ENCODE results near the gene ARFGEF2.
"Not testable (repeated sequence)": the region's sequence is repeated elsewhere in the genome, so short reads cannot be mapped to it uniquely, and the experiment has no call there.

Gene ARFGEF2

GRCh38 chr20:48921168-48921882 lies at the start of gene ARFGEF2:
ARFGEF2 (plus strand) TSS chr20:48921711; CDS start chr20:48921890, 179 bp downstream.
- peak; percentile 86 to 93 for DNase-seq

GRCh38 chr20:48875233-48875913 lies 46.1 kb upstream of the ARFGEF2 start:
- DNase-seq, result peak; percentile 50 to 81

- DNase-seq, result peak; percentile 60 to 90
These were observed 45.6 kb upstream of the ARFGEF2 start for GRCh38 chr20:48875914-48876240.

- DNase-seq, result no peak
These were observed 44.2 kb upstream of the ARFGEF2 start for GRCh38 chr20:48877304-48877703.

- DNase-seq, result no peak
These were observed 42.8 kb upstream of the ARFGEF2 start for GRCh38 chr20:48878534-48879248.

- DNase-seq, result peak in 1 of 2 experiments; percentile 19
These were observed 41.8 kb upstream of the ARFGEF2 start for GRCh38 chr20:48879612-48880245.

- no peak for DNase-seq
These were observed 41.2 kb upstream of the ARFGEF2 start for GRCh38 chr20:48880331-48880730.

- no peak for DNase-seq
These were observed 40.4 kb upstream of the ARFGEF2 start for GRCh38 chr20:48880981-48881657.

GRCh38 chr20:48885237-48885636 lies 36.3 kb upstream of the ARFGEF2 start:
- DNase-seq, result no peak

- DNase-seq, result no peak
These were observed 35.3 kb upstream of the ARFGEF2 start for GRCh38 chr20:48886194-48886593.

GRCh38 chr20:48886811-48887210 lies 34.7 kb upstream of the ARFGEF2 start:
- DNase-seq, result no peak

- not testable (repeated sequence) for DNase-seq
These were observed 33.0 kb upstream of the ARFGEF2 start for GRCh38 chr20:48888517-48888916.

- no peak for DNase-seq
These were observed 32.2 kb upstream of the ARFGEF2 start for GRCh38 chr20:48889140-48889790.

- no peak for DNase-seq
These were observed 30.1 kb upstream of the ARFGEF2 start for GRCh38 chr20:48891235-48892048.

GRCh38 chr20:48892049-48892470 lies 29.5 kb upstream of the ARFGEF2 start:
- DNase-seq, result no peak

GRCh38 chr20:48892891-48893290 lies 28.6 kb upstream of the ARFGEF2 start:
- peak; percentile 91 to 94 for DNase-seq

GRCh38 chr20:48893374-48893773 lies 28.1 kb upstream of the ARFGEF2 start:
- no peak for DNase-seq

GRCh38 chr20:48897305-48898010 lies 24.1 kb upstream of the ARFGEF2 start:
- peak in 1 of 2 experiments; percentile 34 for DNase-seq

GRCh38 chr20:48898210-48898609 lies 23.3 kb upstream of the ARFGEF2 start:
- no peak for DNase-seq

GRCh38 chr20:48898896-48899530 lies 22.5 kb upstream of the ARFGEF2 start:
- DNase-seq, result no peak

All from NCI-H524 (cell line).